K562 (cell line): ENCODE results near the gene TIMM17A. TPM values are rescaled to one million over a fixed set of nuclear protein-coding genes. Genes with fewer than 3 reads are reported as not detected.

Experiments
- BRF1 ChIP-seq: IDR thresholded peaks from 3 replicates; pipeline ENCODE4 v1.6.1; 2011; ENCODE audit warnings: borderline replicate concordance, mild to moderate bottlenecking; ENCODE audit not compliant: insufficient read length; ENCODE audit errors: extremely low read depth
- EGR1 ChIP-seq: fragments of 450-650 bp; conservative IDR thresholded peaks from 2 replicates; pipeline ENCODE4 v1.6.1; 2017; ENCODE audit warnings: mild to moderate bottlenecking
- KLF16 ChIP-seq: IDR thresholded peaks from 2 replicates; pipeline ENCODE4 v1.6.1; 2016; ENCODE audit warnings: antibody characterized with exemption
- MCM2 ChIP-seq: fragments of 450-650 bp; IDR thresholded peaks from 2 replicates; pipeline ENCODE4 v1.6.1; 2017; ENCODE audit warnings: low read depth, mild to moderate bottlenecking
- PHF8 ChIP-seq: fragments of 200-600 bp; sonication (generic); IDR thresholded peaks from 2 replicates; pipeline ENCODE4 v1.6.1; 2012; ENCODE audit warnings: mixed run types, mild to moderate bottlenecking, inconsistent platforms, low read length, moderate library complexity, borderline replicate concordance
- TAL1 ChIP-seq: fragments of 450-650 bp; IDR thresholded peaks from 2 replicates; pipeline ENCODE4 v1.6.1; 2016; ENCODE audit warnings: mild to moderate bottlenecking
- polyA plus RNA-seq, 8 experiments: library from polyadenylated mRNA; depleted of rRNA in 4 of 8; stranded (reverse) in 5 of 8; unstranded in 3 of 8; fragments of >200 nt; fragmentation: Nextera tagmentation in 2 of 8; fragmentation: Illumina TruSeq in 1 of 8; extraction: Ambion mirVana in 2 of 8; extraction: Trizol in 1 of 8; gene quantifications; 2 replicates each; pipeline versions ENCODE4 v1.2.1 to v1.2.3, GENCODE V29; 2011 to 2014; ENCODE audit warnings: inconsistent platforms in 1 of 8, missing spikeins in 1 of 8
- total RNA-seq, 7 experiments: library from RNA; depleted of rRNA in 6 of 7; stranded (reverse); fragments of >200 nt in 6 of 7; fragmentation: Illumina TruSeq in 2 of 7; extraction: Trizol in 2 of 7; gene quantifications; 2 replicates each; pipeline versions ENCODE4 v1.2.1 to v1.2.3, GENCODE V29; 2011 to 2021; ENCODE audit warnings: low replicate concordance in 1 of 7
- TF ChIP-seq, protein P1 (sequence below): fragments of 450-650 bp; IDR thresholded peaks from 2 replicates; pipeline ENCODE4 v1.7.1; 2018; ENCODE audit warnings: mild to moderate bottlenecking, low read depth; ENCODE audit not compliant: partially characterized antibody
- TF ChIP-seq, protein P2 (sequence below): fragments of 250-450 bp; sonication (Bioruptor Pico); IDR thresholded peaks from 2 replicates; pipeline ENCODE4 v1.5.0; 2021; ENCODE audit warnings: mild to moderate bottlenecking, moderate library complexity
- TF ChIP-seq, protein P3 (sequence below): sonication (generic); formaldehyde crosslinking; IDR thresholded peaks from 2 replicates; pipeline ENCODE4 v1.8.0; 2023; ENCODE audit warnings: missing genetic modification reagents, mild to moderate bottlenecking, borderline replicate concordance
- TF ChIP-seq, protein P4 (sequence below), 2 experiments: IDR thresholded peaks; 2 replicates each; pipeline ENCODE4 v1.6.1; 2011; ENCODE audit warnings: borderline replicate concordance in 1 of 2, control low read depth in 1 of 2, low read depth in 1 of 2, low read length in 1 of 2, mild to moderate bottlenecking in 1 of 2, mixed read lengths in 1 of 2, moderate library complexity in 1 of 2; ENCODE audit not compliant: insufficient read depth in 1 of 2, insufficient read length in 1 of 2, poor library complexity in 1 of 2, severe bottlenecking in 1 of 2; ENCODE audit errors: extremely low read depth in 1 of 2

The TIMM17A gene
- total and polyA plus RNA-seq, 9 of the 15 experiments (the other 6 are each of a cell fraction or from before 2014, with no cell fraction given), result 116 to 744 (median 180) TPM

DNA sequence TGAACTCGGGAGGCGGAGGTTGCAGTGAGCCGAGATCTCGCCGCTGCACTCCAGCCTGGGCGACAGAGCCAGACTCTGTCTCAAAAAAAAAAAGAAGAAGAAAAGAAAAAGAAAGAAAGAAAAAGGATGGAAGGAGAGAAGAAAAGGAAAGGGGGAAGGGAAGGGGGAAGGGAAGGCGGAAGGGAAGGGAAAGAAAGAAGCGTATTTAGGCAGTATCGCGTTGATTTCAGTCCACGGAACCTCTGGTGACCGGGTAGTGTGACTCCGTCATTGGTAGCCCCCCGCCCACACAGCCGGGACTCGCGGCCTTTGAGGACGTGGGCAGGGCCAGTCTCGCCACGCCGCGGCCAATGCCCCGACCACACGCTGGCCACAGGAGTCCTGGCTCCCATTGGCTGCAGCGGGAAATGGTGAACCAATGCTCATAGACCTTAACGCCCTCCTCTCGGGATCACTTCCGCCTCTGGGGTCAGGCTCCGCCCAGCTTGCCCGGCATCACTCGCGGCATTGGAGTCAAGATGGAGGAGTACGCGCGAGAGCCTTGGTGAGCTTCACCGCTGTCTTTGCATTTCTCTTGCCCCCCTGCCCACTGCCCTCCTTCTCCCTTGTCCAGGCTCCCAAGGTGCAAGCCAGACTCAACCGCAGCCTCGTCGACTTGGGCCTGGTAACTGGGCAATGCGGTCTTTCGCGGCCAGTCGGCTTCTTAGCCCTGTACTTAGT, at the start of gene TIMM17A (continued):
- TF ChIP-seq, protein P1, sequence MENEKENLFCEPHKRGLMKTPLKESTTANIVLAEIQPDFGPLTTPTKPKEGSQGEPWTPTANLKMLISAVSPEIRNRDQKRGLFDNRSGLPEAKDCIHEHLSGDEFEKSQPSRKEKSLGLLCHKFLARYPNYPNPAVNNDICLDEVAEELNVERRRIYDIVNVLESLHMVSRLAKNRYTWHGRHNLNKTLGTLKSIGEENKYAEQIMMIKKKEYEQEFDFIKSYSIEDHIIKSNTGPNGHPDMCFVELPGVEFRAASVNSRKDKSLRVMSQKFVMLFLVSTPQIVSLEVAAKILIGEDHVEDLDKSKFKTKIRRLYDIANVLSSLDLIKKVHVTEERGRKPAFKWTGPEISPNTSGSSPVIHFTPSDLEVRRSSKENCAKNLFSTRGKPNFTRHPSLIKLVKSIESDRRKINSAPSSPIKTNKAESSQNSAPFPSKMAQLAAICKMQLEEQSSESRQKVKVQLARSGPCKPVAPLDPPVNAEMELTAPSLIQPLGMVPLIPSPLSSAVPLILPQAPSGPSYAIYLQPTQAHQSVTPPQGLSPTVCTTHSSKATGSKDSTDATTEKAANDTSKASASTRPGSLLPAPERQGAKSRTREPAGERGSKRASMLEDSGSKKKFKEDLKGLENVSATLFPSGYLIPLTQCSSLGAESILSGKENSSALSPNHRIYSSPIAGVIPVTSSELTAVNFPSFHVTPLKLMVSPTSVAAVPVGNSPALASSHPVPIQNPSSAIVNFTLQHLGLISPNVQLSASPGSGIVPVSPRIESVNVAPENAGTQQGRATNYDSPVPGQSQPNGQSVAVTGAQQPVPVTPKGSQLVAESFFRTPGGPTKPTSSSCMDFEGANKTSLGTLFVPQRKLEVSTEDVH, result peak; percentile 71
- TF ChIP-seq, protein P2, sequence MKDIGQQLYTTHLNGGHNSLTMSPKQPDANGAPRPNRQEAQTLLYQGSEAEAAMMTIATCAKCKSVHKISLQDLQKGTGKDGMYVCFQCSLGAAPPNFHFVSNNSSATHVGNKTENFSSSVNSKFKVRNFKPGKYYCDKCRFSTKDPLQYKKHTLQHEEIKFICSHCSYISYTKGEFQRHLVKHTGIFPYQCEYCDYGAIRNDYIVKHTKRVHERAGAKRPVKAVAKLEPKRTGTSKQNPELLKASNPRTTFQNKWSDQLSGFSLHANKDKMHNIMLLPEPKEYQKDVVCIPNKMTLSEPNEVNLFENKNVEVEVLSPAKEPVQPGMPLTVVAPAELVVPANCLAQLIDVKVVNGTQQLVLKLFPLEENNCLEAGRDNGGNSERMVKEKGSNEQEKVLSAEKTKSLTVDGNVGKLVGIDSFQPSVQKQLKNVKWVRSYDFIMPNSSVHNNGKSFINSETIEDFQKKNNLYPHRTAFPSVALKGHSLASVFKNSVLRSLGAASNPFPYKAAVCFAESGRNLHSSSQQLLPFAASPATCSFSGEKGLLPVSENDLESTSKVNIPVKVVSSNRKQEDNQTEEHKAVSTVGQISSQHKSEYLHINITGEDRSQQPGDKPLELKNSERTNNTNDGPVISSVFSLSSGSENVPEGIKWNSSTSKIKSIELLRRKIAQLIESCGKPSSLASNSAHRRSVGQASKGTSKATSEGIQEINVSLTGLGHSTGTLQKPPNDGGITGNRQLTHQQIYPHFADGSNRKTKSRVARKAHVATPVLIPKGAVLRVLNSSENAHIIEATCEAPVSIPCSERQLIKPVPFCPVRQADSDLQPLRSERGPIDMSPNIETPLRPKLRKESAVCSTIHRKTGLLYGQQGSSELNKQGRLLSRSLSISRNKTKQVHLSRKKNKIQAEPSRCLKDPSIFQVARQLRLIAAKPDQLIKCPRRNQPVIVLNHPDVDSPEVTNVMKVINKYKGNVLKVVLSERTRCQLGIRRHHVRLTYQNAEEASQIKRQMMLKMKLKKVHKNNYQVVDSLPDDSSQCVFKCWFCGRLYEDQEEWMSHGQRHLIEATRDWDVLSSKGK (CRISPR knock-in tag), result no peak
- peak; percentile 36; the same call in 1 of the 2 replicates for TF ChIP-seq TAL1
- TF ChIP-seq BRF1, result no peak
- TF ChIP-seq, protein P3, sequence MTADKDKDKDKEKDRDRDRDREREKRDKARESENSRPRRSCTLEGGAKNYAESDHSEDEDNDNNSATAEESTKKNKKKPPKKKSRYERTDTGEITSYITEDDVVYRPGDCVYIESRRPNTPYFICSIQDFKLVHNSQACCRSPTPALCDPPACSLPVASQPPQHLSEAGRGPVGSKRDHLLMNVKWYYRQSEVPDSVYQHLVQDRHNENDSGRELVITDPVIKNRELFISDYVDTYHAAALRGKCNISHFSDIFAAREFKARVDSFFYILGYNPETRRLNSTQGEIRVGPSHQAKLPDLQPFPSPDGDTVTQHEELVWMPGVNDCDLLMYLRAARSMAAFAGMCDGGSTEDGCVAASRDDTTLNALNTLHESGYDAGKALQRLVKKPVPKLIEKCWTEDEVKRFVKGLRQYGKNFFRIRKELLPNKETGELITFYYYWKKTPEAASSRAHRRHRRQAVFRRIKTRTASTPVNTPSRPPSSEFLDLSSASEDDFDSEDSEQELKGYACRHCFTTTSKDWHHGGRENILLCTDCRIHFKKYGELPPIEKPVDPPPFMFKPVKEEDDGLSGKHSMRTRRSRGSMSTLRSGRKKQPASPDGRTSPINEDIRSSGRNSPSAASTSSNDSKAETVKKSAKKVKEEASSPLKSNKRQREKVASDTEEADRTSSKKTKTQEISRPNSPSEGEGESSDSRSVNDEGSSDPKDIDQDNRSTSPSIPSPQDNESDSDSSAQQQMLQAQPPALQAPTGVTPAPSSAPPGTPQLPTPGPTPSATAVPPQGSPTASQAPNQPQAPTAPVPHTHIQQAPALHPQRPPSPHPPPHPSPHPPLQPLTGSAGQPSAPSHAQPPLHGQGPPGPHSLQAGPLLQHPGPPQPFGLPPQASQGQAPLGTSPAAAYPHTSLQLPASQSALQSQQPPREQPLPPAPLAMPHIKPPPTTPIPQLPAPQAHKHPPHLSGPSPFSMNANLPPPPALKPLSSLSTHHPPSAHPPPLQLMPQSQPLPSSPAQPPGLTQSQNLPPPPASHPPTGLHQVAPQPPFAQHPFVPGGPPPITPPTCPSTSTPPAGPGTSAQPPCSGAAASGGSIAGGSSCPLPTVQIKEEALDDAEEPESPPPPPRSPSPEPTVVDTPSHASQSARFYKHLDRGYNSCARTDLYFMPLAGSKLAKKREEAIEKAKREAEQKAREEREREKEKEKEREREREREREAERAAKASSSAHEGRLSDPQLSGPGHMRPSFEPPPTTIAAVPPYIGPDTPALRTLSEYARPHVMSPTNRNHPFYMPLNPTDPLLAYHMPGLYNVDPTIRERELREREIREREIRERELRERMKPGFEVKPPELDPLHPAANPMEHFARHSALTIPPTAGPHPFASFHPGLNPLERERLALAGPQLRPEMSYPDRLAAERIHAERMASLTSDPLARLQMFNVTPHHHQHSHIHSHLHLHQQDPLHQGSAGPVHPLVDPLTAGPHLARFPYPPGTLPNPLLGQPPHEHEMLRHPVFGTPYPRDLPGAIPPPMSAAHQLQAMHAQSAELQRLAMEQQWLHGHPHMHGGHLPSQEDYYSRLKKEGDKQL (CRISPR knock-in tag), result 0 out of 2 replicates have a peak, but pooled peaks have one; percentile 37
- TF ChIP-seq PHF8, result peak; percentile 99
- no peak for TF ChIP-seq MCM2
- peak; percentile 99 for TF ChIP-seq EGR1
- TF ChIP-seq KLF16, result no peak
- TF ChIP-seq, protein P4, sequence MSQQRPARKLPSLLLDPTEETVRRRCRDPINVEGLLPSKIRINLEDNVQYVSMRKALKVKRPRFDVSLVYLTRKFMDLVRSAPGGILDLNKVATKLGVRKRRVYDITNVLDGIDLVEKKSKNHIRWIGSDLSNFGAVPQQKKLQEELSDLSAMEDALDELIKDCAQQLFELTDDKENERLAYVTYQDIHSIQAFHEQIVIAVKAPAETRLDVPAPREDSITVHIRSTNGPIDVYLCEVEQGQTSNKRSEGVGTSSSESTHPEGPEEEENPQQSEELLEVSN (IDR thresholded peaks at IDR 0.05; ENCODE audit: borderline replicate concordance in 1 of 2, extremely low read depth in 1 of 2, insufficient read depth in 1 of 2, insufficient read length in 1 of 2, low read depth in 1 of 2, low read length in 1 of 2, poor library complexity in 1 of 2, severe bottlenecking in 1 of 2), result peak; percentile 73 to 84
